Measurements from ENCODE around the gene CLSTN2.

The CLSTN2 gene

GRCh38 chr3:140093742-140094141 lies 158.8 kb downstream of the CLSTN2 start:
- peak; percentile 9 for DNase-seq (ENCODE audit: low spot score)

GRCh38 chr3:140094487-140094886 lies 159.5 kb downstream of the CLSTN2 start:
- no peak for DNase-seq (ENCODE audit: low spot score)

DNA sequence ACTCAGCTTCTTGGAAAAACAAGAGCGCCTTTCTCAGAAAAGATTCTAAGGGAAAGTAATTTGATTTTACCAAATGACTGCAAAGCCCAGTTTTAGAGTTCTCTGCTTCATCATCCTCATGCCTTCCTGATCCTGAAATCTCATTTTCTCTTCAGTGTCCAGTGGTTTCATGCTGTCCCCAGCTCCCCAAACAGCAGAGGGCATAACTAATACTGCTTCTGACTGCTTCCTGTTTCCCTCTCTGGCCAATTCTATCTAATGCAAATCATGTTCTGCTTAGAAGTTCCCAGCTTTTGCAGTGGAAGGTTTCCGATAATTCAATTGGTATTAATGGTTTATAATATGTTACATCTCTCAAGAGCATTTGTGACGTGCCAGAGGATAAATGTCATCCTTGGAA lies 161.1 kb downstream of the CLSTN2 start:
- DNase-seq (ENCODE audit: low spot score) = no peak

DNA sequence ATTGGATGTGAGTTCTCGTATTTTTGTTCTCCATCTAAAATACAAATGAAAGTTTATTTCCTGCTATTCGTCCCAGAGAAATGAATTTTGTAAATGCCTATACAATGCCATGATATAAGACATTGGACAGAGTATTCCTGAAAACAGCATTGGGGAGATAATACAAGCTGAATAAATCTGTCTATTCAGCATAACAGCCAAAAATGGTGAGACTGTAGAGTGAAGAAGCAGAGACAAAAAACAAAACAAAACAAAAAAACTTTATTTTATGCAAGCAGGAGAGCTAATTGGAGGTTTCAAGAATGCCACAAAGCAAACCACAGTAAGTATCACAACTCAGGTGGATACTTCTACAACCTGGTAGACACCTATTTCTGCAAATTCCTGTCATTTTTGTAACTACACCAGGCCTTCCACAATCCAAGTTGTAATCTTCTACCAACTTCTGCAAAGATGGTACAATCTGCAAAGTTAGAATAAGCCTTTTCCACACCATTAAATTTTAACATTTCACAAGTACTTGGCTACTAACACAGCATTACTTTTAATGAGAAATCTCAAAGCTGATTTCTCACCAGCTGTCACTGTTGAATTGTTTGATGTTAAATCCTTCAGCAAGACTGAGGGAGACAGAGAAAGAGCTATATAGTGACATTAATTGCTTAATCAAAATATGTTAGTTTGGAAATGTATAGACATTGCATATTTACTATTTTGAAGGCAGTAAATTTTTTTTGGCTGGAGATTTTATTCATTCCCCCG lies 163.1 kb downstream of the CLSTN2 start:
- DNase-seq (ENCODE audit: low spot score) = no peak

- DNase-seq (ENCODE audit: low spot score) = no peak
Observed at GRCh38 chr3:140100479-140100878, 165.5 kb downstream of the CLSTN2 start.

DNA sequence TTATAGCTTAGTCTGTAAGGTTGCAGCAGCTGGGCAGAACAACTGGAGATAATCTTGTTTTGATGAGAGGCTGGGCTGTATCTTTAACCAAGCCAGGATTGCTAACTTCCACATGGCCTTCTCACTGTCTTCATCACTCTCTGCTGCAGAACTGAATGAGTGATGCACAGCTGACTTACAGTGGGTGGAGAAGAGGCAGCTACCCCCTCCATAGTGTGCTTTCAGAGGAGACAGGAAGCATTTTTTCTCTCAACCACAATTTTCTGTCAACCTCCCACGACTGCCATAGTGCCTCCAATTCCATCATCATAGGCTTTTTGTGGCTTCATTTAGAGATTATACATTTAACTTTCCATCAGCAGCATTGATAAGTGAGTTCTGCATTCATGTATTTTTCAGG lies 168.2 kb downstream of the CLSTN2 start:
- no peak for DNase-seq (ENCODE audit: low spot score)

DNA sequence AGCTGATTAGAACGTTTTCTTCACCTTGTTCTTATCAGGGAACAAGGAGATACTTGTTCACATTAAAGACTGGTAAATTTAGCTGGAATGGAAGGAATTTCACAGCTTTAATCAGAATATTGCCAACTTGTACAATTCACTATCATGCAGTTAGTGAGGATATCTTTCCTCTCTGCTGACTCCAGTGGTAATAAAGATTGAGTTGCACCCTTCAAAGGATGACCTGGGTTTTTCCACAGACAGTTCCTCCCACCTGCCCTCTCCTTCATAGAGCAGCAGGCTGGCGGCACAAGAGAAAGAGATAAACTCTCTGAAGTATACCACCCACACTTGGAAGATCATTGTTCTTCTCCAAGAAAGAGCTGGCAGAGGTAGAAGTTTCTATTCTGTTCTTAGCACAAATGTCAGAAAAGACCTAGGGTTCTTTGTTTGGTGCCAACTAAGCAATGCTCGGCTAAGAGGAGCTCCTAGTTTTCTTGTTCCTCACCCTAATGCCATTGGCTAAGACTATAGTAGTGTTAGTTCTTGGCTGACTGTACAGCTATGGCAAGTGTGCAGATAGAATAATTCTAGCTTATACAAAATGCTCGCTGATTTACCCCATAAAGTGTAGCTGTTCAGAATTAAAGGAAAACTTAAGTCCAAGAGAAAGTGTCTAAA lies 169.1 kb downstream of the CLSTN2 start:
- no peak for DNase-seq (ENCODE audit: low spot score)

GRCh38 chr3:140113996-140114788 lies 179.2 kb downstream of the CLSTN2 start:
- DNase-seq (ENCODE audit: low spot score) = no peak

DNA sequence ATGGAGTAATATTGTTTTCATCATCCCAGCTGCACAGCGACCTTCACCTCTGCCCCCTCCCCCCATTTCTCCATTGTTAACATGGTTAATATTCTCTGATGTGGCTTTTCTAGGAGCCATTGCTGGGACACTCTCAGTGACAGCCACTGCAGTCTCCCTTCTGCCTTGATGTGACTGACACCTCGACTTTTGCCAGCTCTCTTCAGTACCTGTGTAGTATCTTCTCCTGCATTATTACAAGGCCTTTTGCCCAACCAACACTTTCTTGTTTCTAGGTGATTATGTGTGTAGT lies 179.8 kb downstream of the CLSTN2 start:
- DNase-seq (ENCODE audit: low spot score) = no peak

DNA sequence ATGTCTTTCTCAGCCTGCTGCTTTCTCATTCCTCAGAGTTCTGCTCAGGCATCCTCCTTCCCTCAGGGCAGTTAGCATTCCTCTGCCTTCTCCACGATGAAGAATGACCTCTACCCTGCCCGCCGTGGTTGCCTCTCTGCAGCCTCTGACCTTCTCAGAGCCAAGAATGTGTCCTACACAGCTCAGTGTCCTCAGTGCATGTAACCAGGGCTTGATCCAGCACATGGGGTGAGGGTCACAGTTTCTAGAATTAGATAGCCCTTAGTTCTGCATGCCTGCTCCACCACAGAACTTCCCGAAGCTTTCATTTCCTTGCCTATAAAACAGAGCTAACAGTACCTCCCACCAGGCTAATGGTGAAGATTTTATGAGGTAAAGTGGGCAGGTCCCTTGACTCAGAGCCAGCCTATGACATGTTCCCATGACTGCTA lies 182.1 kb downstream of the CLSTN2 start:
- DNase-seq (ENCODE audit: low spot score) = no peak

DNA sequence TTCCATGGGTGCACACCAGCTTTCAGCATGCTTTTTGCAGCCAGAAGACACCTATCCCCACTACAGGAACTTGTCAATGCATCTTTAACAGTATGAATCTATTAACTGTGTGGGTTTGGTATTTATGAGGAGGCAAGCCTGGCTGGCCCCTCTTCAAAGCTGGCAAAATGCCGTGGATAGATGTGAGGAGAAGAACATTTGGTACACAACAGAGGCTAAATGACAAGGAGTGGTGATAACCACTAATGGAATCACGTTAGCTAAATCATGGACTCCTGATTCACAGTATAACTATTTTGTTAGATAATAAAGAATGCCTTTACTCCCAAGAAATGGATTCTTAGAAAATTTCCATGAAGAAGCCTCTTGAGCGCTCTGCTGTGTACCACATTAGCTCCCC lies 187.2 kb downstream of the CLSTN2 start:
- DNase-seq (ENCODE audit: low spot score) = no peak

- DNase-seq (ENCODE audit: low spot score) = no peak
Observed at GRCh38 chr3:140128217-140128616, 193.2 kb downstream of the CLSTN2 start.

GRCh38 chr3:140128631-140129030 lies 193.6 kb downstream of the CLSTN2 start:
- DNase-seq (ENCODE audit: low spot score) = peak; percentile 19

DNA sequence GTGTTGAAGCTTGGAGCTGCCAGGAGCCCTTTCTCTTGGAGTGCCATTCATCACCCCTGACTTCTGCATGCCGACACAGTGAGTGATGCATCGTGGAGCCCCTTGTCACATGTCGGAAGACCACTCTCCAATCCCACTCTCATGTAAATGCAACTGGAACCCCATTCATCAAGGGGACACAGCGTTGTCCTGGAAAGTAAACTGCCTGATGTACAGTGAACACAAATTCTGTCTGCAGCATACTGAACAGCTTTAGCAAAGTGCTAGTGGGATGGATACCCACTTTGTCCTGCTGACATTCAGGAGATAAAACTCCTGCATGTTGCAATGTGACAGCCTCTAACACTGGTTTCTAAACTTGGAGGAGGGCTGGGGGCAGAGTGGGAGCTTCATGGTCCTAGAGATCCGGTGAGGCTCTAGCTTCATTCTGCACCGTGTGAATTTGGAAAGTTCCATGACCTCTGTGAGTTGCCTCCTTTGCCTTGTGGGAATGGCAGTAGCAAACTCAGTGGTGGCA lies 194.8 kb downstream of the CLSTN2 start:
- no peak for DNase-seq (ENCODE audit: low spot score)

DNA sequence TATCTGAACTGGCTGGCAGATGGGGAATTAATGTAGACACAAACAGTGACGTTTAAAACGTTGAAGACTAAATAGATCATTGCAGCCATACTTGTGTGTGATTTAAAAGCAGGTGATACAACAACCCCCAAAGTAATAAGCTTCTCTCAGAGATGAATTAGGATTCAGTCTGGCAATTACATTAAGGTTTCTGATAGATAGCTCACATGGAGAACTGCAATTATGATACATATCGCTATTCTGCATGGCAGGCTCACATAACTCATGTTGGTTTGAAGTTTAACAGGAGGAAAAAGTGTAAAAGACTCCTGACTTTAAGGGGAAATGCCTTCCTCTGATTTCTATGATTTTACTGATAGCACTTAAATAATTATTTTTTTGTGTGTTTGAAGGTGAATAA lies 196.9 kb downstream of the CLSTN2 start:
- DNase-seq (ENCODE audit: low spot score) = no peak

- no peak for DNase-seq (ENCODE audit: low spot score)
Observed at GRCh38 chr3:140134231-140134965, 199.4 kb downstream of the CLSTN2 start.

DNA sequence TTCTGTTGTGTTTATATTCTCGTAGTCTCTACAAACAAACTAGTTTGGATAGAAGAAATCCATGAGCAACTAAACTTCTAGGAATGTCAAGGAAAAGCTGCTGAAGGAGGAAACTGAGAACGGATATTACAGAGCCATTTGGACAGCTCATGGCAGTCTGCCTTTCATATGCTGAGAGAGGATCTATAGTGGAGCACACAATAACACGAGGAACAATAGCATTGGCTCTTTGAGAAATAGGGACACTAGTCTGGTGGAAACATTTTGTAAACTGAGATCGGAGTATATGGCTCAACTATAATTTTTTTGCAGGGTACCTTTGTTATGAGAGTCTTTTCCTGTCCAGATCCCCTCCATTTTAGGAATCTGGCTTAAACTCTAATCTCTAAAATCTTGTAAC lies 200.5 kb downstream of the CLSTN2 start:
- DNase-seq (ENCODE audit: low spot score) = no peak

GRCh38 chr3:140143367-140144069 lies 208.5 kb downstream of the CLSTN2 start:
- DNase-seq (ENCODE audit: low spot score) = no peak

DNA sequence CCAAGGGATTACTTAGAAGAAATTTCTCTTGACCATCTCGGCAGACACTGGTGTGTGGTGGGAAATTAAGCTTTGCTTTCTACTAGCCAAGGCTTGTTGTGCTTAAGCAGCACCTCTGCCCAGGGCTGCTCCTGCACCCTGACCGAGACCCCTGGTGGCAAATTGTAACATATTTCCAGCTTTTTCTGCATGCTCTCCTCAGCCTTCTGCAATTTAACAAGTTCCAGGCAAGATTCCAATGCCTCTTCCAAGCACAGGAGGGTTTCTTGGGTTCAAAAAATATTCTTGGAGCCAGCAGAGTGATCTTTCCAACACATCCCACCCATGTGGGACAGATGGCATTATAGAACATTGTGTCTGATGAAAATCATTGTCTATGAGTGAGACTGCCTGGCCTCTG lies 210.5 kb downstream of the CLSTN2 start:
- DNase-seq (ENCODE audit: low spot score) = peak; percentile 1

DNA sequence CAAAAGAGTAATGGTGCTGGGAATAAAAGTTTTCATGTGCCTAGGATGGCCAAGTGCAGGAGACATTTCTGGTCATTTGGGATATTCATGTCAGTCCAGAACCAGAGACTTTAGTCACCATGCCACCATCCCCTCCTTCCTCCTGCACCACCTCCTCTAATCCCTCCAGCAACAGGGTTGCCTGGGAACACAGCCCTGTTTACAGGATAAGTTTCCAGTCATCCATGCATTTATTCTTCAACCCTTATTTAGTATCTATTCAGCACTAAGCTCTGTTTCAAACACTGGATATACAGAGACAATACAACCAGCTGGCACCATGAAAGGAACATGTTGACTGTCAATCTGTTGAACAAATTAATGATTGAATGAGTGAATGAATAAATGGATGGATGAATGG lies 211.7 kb downstream of the CLSTN2 start:
- no peak for DNase-seq (ENCODE audit: low spot score)

- DNase-seq (ENCODE audit: low spot score) = no peak
Observed at GRCh38 chr3:140147965-140148490, 213.0 kb downstream of the CLSTN2 start.

All from cerebellar cortex (tissue), 1 donor.